HepG2 (cell line): ENCODE measurements around the gene STXBP2.

Source experiments
- POLR2A ChIP-seq, 2 experiments: IDR thresholded peaks; 2 replicates each; pipeline ENCODE4 v1.6.1; 2011; ENCODE audit warnings: low read depth in 2 of 2, low read length in 2 of 2, mild to moderate bottlenecking in 1 of 2, moderate library complexity in 1 of 2; ENCODE audit not compliant: insufficient read depth in 1 of 2
- TCF7 ChIP-seq: sonication (generic); IDR thresholded peaks from 2 replicates; pipeline ENCODE4 v1.6.1; 2016; ENCODE audit warnings: antibody characterized with exemption, low read depth

DNA sequence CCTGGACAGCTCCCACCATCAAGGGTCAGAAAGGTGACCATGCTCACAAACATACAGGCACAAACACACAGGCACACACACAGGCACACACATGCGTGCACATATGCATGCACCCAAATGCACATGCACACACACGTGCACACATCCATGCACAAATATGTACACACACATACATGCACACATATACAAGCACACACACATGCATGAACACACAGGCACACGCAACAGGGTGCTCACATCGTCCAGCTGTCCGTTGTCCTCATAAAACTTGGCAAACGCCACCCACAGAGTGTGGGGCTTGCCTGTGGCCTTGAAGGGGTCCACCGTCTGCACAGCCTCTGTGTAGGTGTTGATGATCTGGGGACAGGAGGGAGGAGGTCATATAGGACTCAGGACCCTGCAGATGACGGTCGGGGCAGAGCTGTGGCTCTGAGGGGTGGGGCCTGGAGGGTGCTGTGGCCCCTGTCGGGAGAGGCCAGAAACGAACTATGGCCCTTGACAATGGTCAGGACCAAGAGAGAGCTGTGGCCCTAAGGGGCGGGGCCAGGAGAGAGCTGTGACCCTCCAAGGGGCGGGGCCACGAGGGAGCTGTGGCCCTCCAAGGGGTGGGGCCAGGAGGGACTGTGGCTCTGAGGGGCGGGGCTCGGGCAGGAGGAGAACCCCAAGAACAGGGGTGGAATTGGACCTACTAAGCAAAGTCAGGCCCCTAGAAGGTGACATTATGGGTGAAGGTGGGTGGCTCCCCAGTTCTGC is 13.8 kb upstream of the STXBP2 start:
- no peak for TF ChIP-seq POLR2A (IDR thresholded peaks at IDR 0.05; ENCODE audit: insufficient read depth in 1 of 2, low read depth in 2 of 2, low read length in 2 of 2)
- no peak for TF ChIP-seq TCF7
